CD4-positive, alpha-beta T cell treated with Interleukin-17A for 1 hour (primary cell): ENCODE results near the gene PAX8.
"Not testable (repeated sequence)": the region's sequence is repeated elsewhere in the genome, so short reads cannot be mapped to it uniquely, and the experiment has no call there.

Experiments used
- DNase-seq: peaks from one replicate; pipeline ENCODE4 v3.0.0-alpha.2; 2020

Gene PAX8

GRCh38 chr2:113235347-113236226 lies 43.1 kb downstream of the PAX8 start:
- not testable (repeated sequence) for DNase-seq

DNA sequence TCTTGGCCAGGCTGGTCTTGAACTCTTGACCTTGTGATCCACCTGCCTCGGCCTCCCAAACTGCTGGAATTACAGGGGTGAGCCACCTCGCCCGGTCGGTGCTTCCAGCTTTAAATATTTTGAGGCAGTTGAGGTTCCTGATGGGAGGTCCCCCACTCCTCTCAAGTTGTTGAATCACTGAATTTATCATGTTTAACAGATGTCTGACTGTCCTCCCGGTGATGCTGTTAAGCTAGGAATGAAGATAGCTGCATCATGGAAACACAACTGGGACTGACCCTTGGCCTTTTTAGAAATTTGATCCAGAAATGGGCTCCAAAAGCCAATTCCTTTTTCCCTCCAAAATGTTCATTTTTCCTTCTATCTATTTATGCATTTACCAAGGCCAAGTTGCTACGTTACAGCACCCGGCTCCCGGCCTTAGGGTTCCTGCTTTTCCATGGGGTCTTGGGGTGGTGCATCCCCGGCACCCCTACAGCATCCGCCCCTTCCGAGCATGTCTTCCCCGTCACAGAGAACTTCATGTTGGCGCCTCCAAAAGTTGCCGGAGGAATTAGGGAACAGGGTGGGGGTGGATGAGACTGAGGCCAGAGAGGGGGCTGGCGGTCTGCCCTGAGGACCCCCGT lies 43.9 kb downstream of the PAX8 start:
- no peak for DNase-seq

DNA sequence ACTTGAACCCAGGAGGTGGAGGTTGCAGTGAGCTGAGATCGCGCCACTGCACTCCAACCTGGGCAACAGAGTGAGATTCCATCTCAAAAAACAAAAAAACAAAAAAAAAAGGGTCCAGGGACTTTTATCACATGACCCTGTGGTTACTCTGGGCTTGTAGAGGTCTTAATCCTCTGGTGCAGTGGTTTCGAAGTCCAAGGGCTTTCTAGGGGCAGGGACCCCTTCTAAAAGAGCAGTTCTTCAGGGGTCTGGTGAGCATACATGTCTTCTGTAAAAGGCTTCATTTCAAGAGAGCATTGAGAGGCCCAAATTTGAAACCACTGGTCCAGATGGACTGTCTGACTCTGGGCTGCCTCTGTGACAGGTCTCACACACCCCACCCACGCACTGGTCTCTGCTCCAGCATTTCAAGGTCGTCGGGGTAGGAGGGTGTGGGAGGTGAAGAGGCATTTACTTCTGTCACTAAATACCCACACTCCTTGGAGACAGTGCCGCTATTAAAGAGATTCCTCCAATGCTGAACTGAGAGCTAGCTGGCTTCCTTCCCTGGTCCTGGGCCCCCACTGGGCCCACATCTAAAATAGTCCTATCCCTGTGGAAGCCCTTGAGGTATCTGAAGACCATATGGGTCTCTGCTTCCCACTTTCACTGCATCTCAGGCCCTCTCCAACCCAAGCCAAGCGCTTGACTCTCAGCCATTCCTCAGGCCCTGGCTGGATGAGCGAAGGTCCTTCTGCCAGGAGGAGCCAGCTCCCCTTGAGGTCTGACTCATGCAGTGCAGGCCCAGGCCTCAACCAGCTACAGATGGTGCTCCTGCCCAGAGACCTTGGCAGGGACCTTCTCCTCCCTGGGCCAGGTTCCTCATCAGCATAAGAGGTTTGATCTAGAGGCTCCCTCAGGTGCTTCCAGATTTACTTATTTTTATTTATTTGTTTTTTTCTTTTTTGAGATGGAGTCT lies 44.8 kb downstream of the PAX8 start:
- DNase-seq, result no peak

DNA sequence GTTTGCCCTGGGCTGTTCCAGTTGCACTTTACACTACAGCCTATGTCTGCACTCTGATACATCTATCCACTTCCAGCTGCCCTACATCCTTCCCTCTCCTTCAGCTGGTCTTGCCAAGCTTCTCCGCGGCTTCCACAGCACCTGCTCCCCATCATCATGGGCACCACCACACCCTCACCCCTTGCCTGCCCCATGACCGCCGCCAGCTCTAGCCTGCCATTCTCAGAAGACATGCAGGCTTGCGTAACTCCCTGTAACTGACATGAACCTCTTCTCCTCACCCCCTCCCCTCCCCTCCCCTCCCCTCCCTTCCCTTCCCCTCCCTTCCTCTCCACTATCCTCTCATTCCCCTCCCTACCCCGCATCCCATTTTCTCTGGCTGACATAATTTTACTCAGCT lies 46.0 kb downstream of the PAX8 start:
- DNase-seq, result no peak

GRCh38 chr2:113232123-113232522 lies 46.6 kb downstream of the PAX8 start:
- no peak for DNase-seq

DNA sequence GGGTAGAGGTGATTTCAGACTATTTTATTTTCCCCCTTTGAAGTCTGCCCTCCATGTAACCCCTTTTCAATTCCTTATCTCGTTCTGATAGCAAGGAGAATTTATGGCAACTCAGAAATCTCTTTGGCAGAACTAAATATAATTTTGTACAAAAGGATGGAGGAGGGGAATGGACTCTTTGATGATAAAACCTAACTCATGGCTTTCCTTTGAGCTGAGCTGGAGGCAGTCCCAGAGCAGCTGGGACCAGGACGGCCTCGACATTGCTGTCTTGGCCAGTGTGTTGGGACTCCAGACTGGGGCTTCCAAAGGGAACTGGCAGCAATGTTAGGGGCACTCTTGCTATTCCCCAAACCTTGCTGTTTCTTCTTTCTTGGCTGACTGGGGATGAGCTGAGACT lies 47.7 kb downstream of the PAX8 start:
- no peak for DNase-seq

DNA sequence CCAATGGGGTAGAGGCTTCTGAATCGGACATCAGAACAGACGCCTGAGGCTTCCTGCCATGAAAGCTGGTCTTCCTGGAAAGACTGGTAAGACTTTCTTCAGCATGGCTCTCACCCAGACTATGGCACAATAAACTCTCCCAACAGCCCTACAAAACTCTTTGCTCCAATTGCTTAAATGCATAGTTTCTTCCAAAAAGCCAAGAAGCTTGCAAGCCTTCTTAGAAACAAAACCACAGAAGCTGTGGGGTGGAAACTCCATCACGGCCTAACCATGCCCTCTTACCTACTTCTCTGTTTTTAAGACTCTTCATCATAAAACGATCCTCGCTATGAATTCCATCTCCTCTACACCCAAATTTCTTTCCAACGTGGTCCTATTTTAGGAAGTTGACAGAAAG lies 48.2 kb downstream of the PAX8 start:
- no peak for DNase-seq

DNA sequence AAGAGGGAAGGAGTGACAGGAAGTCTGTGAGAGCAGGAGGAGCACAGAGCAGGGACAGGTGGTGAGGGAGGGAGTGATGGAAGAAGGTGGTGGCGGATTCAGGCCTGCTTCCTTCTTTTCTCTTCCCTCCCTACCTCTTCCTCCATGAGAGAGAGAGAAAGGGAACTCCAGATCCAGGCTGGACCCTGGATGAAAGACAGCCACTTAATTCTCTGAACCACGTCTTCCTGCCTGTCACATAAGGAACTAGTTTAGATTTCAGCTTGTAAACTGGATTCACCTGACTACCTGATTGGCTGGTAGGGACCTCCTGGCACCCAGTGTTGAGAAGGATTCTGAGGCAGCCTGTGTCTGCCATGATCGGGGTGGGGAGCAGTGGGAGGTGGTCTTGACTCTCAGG lies 48.9 kb downstream of the PAX8 start:
- DNase-seq, result no peak

DNA sequence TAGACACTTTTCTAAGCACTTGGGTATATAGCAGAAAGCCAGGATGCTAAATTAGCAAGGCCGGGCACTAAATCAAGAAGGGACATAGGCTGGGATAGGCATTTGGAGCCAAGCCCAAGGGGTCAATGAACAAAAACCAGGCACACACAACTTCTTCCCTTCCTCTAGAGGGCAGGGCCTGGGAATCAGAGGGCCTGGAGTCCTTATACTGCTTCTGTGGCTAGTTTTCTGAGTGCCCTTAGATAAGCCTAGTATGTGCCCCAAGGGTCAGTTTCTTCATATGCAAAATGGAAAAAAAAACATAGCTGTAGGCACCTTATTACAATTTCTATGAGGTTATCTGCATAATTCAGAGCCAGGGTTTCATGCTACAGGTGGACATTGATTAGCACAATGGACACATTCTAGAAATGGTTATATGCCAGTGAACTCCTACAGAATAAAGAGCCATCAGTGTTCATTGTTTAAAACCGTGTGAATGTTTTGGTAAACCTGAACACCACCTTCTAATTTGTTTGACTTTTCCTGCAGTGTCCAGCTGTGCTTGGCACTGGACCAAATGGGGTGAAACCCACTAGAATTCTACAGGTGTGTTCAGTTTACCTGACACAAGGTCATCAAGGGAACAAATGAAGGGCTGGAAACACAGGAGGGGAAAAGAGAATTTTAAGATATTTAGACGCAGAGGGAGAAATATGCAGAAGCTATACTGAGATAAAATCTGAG lies 49.6 kb downstream of the PAX8 start:
- DNase-seq, result no peak

GRCh38 chr2:113228351-113228750 lies 50.4 kb downstream of the PAX8 start:
- no peak for DNase-seq

- no peak for DNase-seq
These were observed 51.0 kb downstream of the PAX8 start for GRCh38 chr2:113227698-113228097.

DNA sequence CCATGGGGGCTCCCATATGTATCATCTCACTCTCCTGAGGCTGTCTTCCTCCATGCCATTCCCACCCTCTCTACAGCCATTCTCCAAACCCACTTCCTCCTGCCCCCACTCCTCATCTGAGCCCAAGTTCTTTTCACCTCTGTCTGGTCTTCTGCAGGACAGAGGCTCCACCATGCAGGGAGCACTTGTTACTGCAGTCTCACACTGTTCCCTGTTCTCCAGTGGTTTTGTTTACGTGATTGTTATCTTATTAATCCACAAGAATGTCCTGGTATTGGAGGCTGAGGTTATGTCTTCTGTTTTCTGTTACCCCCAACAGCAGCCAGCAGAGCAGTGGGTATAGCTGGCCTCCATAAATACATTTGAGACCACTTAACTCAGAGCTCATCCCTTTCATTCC lies 51.4 kb downstream of the PAX8 start:
- DNase-seq, result no peak

- DNase-seq, result no peak
These were observed 52.3 kb downstream of the PAX8 start for GRCh38 chr2:113226462-113226861.

- DNase-seq, result no peak
These were observed 53.2 kb downstream of the PAX8 start for GRCh38 chr2:113225263-113226259.

DNA sequence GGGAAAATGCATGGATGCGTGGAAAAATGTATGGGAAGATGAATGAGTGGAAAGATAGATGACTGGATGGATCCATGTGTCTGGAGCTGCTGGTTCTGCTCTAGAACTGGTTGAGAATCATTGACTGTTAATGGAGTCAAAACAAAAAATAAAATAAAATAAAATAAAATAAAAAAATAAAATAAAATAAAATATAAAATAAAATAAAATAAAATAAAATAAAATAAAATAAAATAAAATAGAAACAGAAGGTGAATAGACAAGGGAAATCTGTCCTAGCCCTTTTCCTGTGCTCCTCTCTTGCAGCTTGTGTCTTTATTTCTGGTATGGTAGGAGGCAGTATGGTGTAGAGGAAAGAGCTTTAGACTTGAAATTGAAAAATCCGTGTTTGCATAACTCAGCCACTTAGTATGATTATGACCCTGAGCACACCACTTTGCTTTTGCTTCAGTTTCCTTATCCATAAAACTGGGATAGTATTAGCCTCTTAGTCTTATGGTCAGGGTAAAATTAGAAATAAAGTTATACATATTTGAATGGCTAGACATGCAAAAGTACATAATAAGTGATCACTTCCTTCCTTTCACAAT lies 54.0 kb downstream of the PAX8 start:
- DNase-seq, result no peak

DNA sequence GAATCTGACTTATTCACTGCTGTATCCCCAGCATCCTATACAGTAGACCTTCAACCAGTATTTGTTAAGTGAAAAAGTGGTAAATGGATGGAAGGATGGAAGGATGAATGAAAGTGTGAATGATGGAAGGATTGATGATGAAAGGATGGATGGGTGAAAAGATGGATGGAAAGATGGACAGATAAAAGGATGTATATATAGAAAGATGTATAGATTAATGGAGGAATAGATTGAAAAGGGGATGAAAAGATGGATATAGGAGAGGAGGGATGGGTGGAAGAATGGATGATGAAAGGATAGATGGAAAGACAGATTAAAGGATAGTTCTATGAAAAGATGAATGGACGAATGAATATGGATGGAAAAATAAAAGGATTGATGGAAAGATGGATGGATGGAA lies 54.9 kb downstream of the PAX8 start:
- no peak for DNase-seq

- DNase-seq, result no peak
These were observed 56.9 kb downstream of the PAX8 start for GRCh38 chr2:113221846-113222245.

DNA sequence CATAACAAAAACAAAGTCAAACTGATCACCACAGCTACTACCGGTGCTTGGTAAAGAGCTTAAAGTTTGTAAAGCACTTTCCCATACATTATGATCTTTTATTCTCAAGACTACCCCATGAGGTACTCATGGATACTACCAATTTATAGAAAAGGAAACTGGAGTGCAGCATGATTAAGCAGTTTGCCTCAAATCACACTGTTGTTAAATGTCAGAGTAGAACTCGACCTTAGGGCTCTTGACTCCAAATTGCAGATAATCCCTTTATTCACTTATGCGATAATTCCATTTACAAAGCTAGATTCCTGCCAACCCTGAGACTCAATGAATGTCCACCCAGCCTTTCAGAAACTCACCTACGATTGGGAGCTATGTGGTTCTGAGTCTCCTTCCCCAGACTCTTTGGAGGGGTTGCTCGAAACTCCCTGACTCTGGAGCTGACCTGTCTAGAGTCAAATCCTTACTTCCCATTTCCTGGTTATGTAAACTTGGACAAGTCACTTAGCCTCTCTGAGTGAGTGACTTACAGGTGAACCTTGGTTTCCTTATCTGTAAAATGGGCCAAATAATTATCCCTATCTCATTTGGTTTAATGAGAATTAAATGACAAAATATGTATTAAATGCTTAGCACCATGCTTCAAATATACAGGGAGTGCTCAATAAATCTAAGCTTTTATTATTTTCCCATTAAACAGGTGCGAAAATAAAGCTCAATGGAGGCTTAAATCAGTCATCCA lies 57.6 kb downstream of the PAX8 start:
- DNase-seq, result no peak

- no peak for DNase-seq
These were observed 58.7 kb downstream of the PAX8 start for GRCh38 chr2:113219889-113220641.

GRCh38 chr2:113219525-113219888 lies 59.2 kb downstream of the PAX8 start:
- DNase-seq, result no peak
